Measurements from ENCODE around the gene CRY2. TPM values are rescaled to one million over a fixed set of nuclear protein-coding genes. Genes with fewer than 3 reads are reported as not detected.

CRY2 gene
- total RNA-seq, 1 donor: 19.6 TPM

GRCh38 chr11:45803971-45804760, 43.1 kb upstream of the CRY2 start:
- peak overlapping the region; percentile 93 for H3K4me3 ChIP-seq (ENCODE audit: low read depth, low read length)
- peak; percentile 42 for DNase-seq (ENCODE audit: low read depth)
- no peak for TF ChIP-seq CTCF (IDR thresholded peaks at IDR 0.05; ENCODE audit: insufficient read depth, low read length)

GRCh38 chr11:45804761-45805304, 42.4 kb upstream of the CRY2 start, which contains the start of gene SLC35C1:
Gene SLC35C1, plus strand, starts transcription at chr11:45805149. Its CDS starts 653 bp downstream, at chr11:45805802.
- DNase-seq (ENCODE audit: low read depth): peak; percentile 89
- peak; percentile 0 for TF ChIP-seq CTCF (IDR thresholded peaks at IDR 0.05; ENCODE audit: insufficient read depth, low read length)
- H3K4me3 ChIP-seq (ENCODE audit: low read depth, low read length): peak within 1 kb of the TSS; percentile 93

- TF ChIP-seq CTCF (IDR thresholded peaks at IDR 0.05; ENCODE audit: insufficient read depth, low read length): no peak
- H3K4me3 ChIP-seq (ENCODE audit: low read depth, low read length): peak overlapping the region; percentile 93
- peak; percentile 52 for DNase-seq (ENCODE audit: low read depth)
Observed at GRCh38 chr11:45805305-45806071, 41.8 kb upstream of the CRY2 start.

GRCh38 chr11:45806072-45806933, 41.0 kb upstream of the CRY2 start:
- TF ChIP-seq CTCF (IDR thresholded peaks at IDR 0.05; ENCODE audit: insufficient read depth, low read length): no peak
- DNase-seq (ENCODE audit: low read depth): no peak
- peak overlapping the region; percentile 93 for H3K4me3 ChIP-seq (ENCODE audit: low read depth, low read length)

GRCh38 chr11:45806937-45807791, 40.1 kb upstream of the CRY2 start:
- H3K4me3 ChIP-seq (ENCODE audit: low read depth, low read length): peak overlapping the region; percentile 93
- no peak for DNase-seq (ENCODE audit: low read depth)
- TF ChIP-seq CTCF (IDR thresholded peaks at IDR 0.05; ENCODE audit: insufficient read depth, low read length): no peak

Measured in fibroblast of the aortic adventitia (primary cell).